Thyroid gland (tissue), 4 donors: ENCODE data around the gene SMCO4. TPM values are rescaled to one million over a fixed set of nuclear protein-coding genes. Genes with fewer than 3 reads are reported as not detected.

Experiments used
- DNase-seq, 2 donors: peaks; one replicate each; pipeline ENCODE4 v3.0.0-alpha.2; 2019
- H3K27ac ChIP-seq, 3 donors: fragments of 200-600 bp; sonication (generic); 1 replicate in 2 of 3; 2 replicates in 1 of 3; pipeline ENCODE4 v1.5.1; 2016 to 2019; ENCODE audit warnings: mild to moderate bottlenecking in 1 of 3, moderate library complexity in 1 of 3
- H3K27me3 ChIP-seq: fragments of 200-600 bp; sonication (generic); one replicate; pipeline ENCODE4 v1.5.1; 2019
- H3K36me3 ChIP-seq, 2 donors: fragments of 200-600 bp; sonication (generic); one replicate each; pipeline ENCODE4 v1.5.1; 2016 to 2019
- H3K4me1 ChIP-seq, 2 donors: fragments of 200-600 bp; sonication (generic); one replicate each; pipeline ENCODE4 v1.5.1; 2017 to 2019
- H3K4me3 ChIP-seq, 3 donors: fragments of 200-600 bp; sonication (generic); replicated peaks in 1 of 3; 1 replicate in 2 of 3; 2 replicates in 1 of 3; pipeline ENCODE4 v1.5.1; 2016; ENCODE audit warnings: mild to moderate bottlenecking in 1 of 3
- H3K9me3 ChIP-seq: fragments of 200-600 bp; sonication (generic); one replicate; pipeline ENCODE4 v1.5.1; 2017
- POLR2A ChIP-seq, 2 donors: fragments of 450-650 bp; IDR thresholded peaks; one replicate each; pipeline ENCODE4 v1.6.1; 2017; ENCODE audit warnings: antibody characterized with exemption in 2 of 2, mild to moderate bottlenecking in 2 of 2, moderate library complexity in 1 of 2
- whole genome bisulfite sequencing, 2 donors: methylation state at CpG; one replicate each; pipeline ENCODE4 v1.1.5; 2017; 5-methylcytosine and 5-hydroxymethylcytosine counted together
- intact Hi-C: fragments of 100-400 bp; cut with DNase I; formaldehyde crosslinking; loops from one replicate; pipeline ENCODE4 v1.15.1; 2023
- total RNA-seq, 4 donors: library from RNA; depleted of rRNA; stranded (reverse); fragments of >200 nt; gene quantifications; one replicate each; pipeline ENCODE4 v1.2.3, GENCODE V29; 2016
- TF ChIP-seq, protein P1 (sequence below), 6 experiments: fragments of 200-600 bp in 3 of 6; fragments of 450-650 bp in 3 of 6; sonication (generic) in 3 of 6; IDR thresholded peaks; one replicate each; pipeline ENCODE4 v1.5.1; 2016 to 2019; ENCODE audit warnings: antibody characterized with exemption in 6 of 6, mild to moderate bottlenecking in 2 of 6, inconsistent platforms in 1 of 6, moderate library complexity in 1 of 6

The SMCO4 gene
- total RNA-seq, 4 donors from 2014 or later: 38.6 to 135 (median 102) TPM

DNA sequence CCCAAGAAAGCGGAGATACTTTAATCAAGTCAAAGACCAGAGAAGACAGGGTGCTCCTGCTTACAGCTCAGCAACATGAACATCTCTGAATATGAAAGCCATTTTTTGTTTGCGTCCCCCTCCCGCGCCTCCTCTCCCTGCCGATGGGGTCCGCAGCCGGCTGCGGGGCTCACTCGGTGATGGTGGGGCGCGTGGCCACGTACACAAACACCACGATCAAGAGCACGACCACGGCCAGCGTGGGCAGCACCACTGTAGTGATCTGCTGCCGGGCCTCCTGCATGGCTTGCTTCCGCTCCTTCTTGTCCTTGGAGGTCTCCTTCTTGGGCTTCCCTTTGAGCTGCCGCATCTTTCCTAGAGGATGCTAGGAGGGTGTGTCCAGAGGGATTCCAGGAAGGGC is 64.3 kb downstream of the SMCO4 start:
- 93 to 97% methylated on average over 18 to 19 of the region's 19 CpGs for WGBS, 2 donors
- Histone ChIP-seq H3K27me3 (no peaks in the 10 kb centered on the region), H3K27ac (no peak overlapping the region), H3K4me1 (no peaks in the 10 kb centered on the region), H3K9me3 (no peaks in the 10 kb centered on the region), H3K36me3 (peaks cover 0 to 3% of the 10 kb centered on the region in 2 donors), H3K4me3 (no peak overlapping the region)
- intact Hi-C loops: no loop called here
- DNase-seq: no peak
- TF ChIP-seq POLR2A (IDR thresholded peaks at IDR 0.05): no peak
- TF ChIP-seq, protein P1, sequence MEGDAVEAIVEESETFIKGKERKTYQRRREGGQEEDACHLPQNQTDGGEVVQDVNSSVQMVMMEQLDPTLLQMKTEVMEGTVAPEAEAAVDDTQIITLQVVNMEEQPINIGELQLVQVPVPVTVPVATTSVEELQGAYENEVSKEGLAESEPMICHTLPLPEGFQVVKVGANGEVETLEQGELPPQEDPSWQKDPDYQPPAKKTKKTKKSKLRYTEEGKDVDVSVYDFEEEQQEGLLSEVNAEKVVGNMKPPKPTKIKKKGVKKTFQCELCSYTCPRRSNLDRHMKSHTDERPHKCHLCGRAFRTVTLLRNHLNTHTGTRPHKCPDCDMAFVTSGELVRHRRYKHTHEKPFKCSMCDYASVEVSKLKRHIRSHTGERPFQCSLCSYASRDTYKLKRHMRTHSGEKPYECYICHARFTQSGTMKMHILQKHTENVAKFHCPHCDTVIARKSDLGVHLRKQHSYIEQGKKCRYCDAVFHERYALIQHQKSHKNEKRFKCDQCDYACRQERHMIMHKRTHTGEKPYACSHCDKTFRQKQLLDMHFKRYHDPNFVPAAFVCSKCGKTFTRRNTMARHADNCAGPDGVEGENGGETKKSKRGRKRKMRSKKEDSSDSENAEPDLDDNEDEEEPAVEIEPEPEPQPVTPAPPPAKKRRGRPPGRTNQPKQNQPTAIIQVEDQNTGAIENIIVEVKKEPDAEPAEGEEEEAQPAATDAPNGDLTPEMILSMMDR (IDR thresholded peaks at IDR 0.05): no peak

DNA sequence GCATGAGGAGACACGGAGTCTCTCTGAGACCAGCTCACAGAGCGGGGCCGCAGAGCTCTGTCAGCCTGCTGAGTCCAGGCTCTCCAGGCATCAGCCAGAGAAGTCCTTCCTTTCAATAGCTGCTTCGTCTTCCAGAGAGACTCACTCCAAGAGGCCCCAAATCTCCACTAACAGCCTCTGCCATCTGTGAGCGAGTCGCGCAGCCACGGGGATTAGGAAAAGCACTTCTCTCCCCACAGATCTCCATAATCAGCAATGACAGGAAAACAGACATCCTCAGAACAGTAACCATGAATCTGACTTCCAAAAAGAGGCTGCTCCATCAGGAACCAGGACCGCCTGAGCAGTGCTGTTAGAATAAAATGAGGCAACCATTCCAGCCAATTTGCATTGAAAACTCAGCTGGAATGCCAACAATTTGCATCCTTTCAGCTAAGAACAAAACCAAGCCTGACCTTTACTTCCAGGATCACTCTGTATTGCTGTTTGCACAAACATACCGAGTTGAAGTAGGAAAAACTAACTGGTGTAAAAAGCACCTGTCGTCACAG is 65.4 kb downstream of the SMCO4 start:
- Histone ChIP-seq H3K9me3 (no peaks in the 10 kb centered on the region), H3K27ac (no peak overlapping the region), H3K4me1 (no peaks in the 10 kb centered on the region), H3K27me3 (no peaks in the 10 kb centered on the region), H3K36me3 (peaks cover 0 to 3% of the 10 kb centered on the region in 2 donors), H3K4me3 (no peak overlapping the region)
- DNase-seq: no peak
- intact Hi-C loops: no loop called here
- WGBS, 2 donors: 84 to 89% methylated on average over 10 to 11 of the region's 11 CpGs
- TF ChIP-seq, protein P1 (IDR thresholded peaks at IDR 0.05): no peak
- TF ChIP-seq POLR2A (IDR thresholded peaks at IDR 0.05): no peak

DNA sequence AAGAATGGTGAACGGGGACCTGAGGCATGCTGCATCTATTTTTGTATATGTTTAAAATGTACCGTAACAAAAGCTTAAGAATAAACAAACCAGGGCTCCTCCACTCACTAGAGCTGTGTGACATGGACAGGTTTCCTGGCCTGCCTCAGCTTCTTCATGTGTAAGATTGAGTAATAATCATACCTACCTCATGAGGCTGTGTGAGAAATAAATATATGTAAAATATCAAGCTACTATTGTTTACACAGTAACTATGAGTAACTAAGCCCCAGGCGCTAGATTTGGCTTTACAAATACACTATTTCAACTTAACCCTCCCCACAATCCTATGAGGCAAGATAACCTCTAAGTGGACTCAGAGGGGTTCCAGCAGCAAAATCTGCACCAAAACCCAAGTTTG is 66.4 kb downstream of the SMCO4 start:
- Histone ChIP-seq H3K4me3 (no peak overlapping the region), H3K36me3 (peaks cover 0 to 3% of the 10 kb centered on the region in 2 donors), H3K27ac (no peak overlapping the region), H3K9me3 (no peaks in the 10 kb centered on the region), H3K4me1 (no peaks in the 10 kb centered on the region), H3K27me3 (no peaks in the 10 kb centered on the region)
- no peak for TF ChIP-seq POLR2A (IDR thresholded peaks at IDR 0.05)
- intact Hi-C loops: no loop called here
- no peak for DNase-seq
- WGBS, 2 donors: 91 to 96% methylated on average over 3 of the region's 3 CpGs

DNA sequence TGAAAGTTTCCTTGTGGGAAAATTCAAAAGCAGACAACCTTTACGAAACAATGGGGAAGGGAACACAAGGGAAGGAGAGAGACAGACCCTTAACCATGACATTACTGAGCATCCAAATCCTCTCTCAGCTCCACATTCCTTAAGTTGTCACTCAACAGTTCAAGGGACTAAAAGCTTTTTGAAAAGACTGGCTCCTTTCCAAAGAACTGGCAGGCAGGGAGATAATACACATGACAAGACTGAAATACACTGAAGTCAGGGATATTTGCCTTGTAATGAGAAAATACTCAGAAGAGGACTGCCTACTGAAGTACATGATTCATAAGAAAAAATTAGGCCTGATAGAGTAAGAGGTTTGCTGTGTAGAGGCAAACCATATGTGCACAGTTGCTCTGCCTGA is 69.1 kb downstream of the SMCO4 start:
- TF ChIP-seq, protein P1 (IDR thresholded peaks at IDR 0.05): no peak
- TF ChIP-seq POLR2A (IDR thresholded peaks at IDR 0.05): no peak
- Histone ChIP-seq H3K4me3 (no peak overlapping the region), H3K27ac (no peak overlapping the region), H3K4me1 (no peaks in the 10 kb centered on the region), H3K36me3 (peaks cover 0 to 3% of the 10 kb centered on the region in 2 donors), H3K27me3 (no peaks in the 10 kb centered on the region), H3K9me3 (no peaks in the 10 kb centered on the region)
- intact Hi-C loops: no loop called here
- DNase-seq: no peak
- WGBS, 2 donors: 88 to 96% methylated on average over 1 of the region's 1 CpG

DNA sequence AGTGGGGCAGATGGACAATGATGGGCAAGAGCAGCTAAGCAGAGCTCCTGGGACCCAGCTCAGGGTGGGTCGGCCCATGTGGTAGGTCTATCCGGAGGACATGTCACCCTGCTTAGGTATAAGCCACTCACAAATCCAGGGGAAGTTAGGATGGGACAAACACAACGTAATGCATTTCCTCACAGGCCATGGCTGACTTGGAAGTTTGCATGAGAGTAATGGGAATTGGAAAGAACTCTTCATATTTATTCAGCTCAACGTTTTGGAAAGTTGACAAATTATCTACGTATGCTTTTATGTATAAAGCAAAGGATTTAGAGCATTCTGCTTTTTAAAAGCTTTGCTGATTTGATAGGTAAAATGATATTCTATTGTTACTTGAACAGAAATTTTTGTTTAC is 74.9 kb downstream of the SMCO4 start:
- no peaks in the 10 kb centered on the region for H3K27me3 ChIP-seq
- WGBS, 2 donors: 75 to 82% methylated on average over 5 of the region's 5 CpGs
- H3K4me1 ChIP-seq: no peaks in the 10 kb centered on the region
- no peaks in the 10 kb centered on the region for H3K36me3 ChIP-seq
- no peak overlapping the region for H3K4me3 ChIP-seq
- intact Hi-C loops: no loop called here
- DNase-seq: no peak
- no peaks in the 10 kb centered on the region for H3K9me3 ChIP-seq
- no peak overlapping the region for H3K27ac ChIP-seq
- TF ChIP-seq POLR2A (IDR thresholded peaks at IDR 0.05): no peak
- TF ChIP-seq, protein P1 (IDR thresholded peaks at IDR 0.05): no peak
